Measurements from ENCODE around the gene MAP4. TPM values are rescaled to one million over a fixed set of nuclear protein-coding genes. Genes with fewer than 3 reads are reported as not detected.

Gene MAP4
- total RNA-seq, 1 experiment from 2014 or later, result 108 TPM

- Histone ChIP-seq H3K9me2 (replicated peaks; ENCODE audit: low read length) (no peaks in the 10 kb centered on the region), H3K36me3 (ENCODE audit: low read depth, low read length) (peaks cover 38% of the 10 kb centered on the region), H3K4me3 (ENCODE audit: low read length) (no peak overlapping the region), H3K4me1 (ENCODE audit: insufficient read depth, low read length) (no peaks in the 10 kb centered on the region), H3K27me3 (ENCODE audit: low read length) (no peaks in the 10 kb centered on the region), H3K79me2 (ENCODE audit: low read length) (no peaks in the 10 kb centered on the region), H3K27ac (ENCODE audit: low read length) (no peak overlapping the region), H3K9me3 (ENCODE audit: low read length) (no peaks in the 10 kb centered on the region), H4K20me1 (ENCODE audit: low read length) (no peaks in the 10 kb centered on the region), H3K4me2 (ENCODE audit: low read length) (no peak overlapping the region), H3K9ac (ENCODE audit: low read length) (no peak overlapping the region), H3F3A (ENCODE audit: low read length, unreplicated experiment) (peaks cover 4% of the 10 kb centered on the region), H2AFZ (ENCODE audit: low read length) (no peak overlapping the region)
- intact Hi-C loops (cut with micrococcal nuclease), result loop anchor here (5.0 kb wide), 1 partner anchor 299 kb away; no protein-coding TSS in a partner anchor
- POLR2A ChIA-PET (ENCODE audit: unreplicated experiment), result no interaction called here
- BruUV-seq (replicated peaks), result no TSS peak
- CTCF ChIA-PET, result no interaction called here
- no peak for TF ChIP-seq EZH2phosphoT487 (IDR thresholded peaks at IDR 0.05; ENCODE audit: borderline replicate concordance, low read length)
- TF ChIP-seq, protein P1, sequence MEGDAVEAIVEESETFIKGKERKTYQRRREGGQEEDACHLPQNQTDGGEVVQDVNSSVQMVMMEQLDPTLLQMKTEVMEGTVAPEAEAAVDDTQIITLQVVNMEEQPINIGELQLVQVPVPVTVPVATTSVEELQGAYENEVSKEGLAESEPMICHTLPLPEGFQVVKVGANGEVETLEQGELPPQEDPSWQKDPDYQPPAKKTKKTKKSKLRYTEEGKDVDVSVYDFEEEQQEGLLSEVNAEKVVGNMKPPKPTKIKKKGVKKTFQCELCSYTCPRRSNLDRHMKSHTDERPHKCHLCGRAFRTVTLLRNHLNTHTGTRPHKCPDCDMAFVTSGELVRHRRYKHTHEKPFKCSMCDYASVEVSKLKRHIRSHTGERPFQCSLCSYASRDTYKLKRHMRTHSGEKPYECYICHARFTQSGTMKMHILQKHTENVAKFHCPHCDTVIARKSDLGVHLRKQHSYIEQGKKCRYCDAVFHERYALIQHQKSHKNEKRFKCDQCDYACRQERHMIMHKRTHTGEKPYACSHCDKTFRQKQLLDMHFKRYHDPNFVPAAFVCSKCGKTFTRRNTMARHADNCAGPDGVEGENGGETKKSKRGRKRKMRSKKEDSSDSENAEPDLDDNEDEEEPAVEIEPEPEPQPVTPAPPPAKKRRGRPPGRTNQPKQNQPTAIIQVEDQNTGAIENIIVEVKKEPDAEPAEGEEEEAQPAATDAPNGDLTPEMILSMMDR (conservative IDR thresholded peaks at IDR 0.05; ENCODE audit: low read depth, low read length), result no peak
- TF ChIP-seq EZH2 (IDR thresholded peaks at IDR 0.05; ENCODE audit: low read length, unreplicated experiment), result no peak
- no peak for ATAC-seq
- DNase-seq, result no peak
These were observed 163.3 kb downstream of the MAP4 start for GRCh38 chr3:47852604-47853602.

- no peaks in the 10 kb centered on the region for H3K9me2 ChIP-seq (replicated peaks; ENCODE audit: low read length)
- intact Hi-C loops (cut with micrococcal nuclease), result loop anchor here (5.0 kb wide), 1 partner anchor 300 kb away; no protein-coding TSS in a partner anchor
- CTCF ChIA-PET, result no interaction called here
- H2AFZ ChIP-seq (ENCODE audit: low read length), result no peak overlapping the region
- TF ChIP-seq, protein P1 (conservative IDR thresholded peaks at IDR 0.05; ENCODE audit: low read depth, low read length), result no peak
- TF ChIP-seq EZH2phosphoT487 (IDR thresholded peaks at IDR 0.05; ENCODE audit: borderline replicate concordance, low read length) (no peak), EZH2 (IDR thresholded peaks at IDR 0.05; ENCODE audit: low read length, unreplicated experiment) (no peak)
- no peaks in the 10 kb centered on the region for H3K27me3 ChIP-seq (ENCODE audit: low read length)
- POLR2A ChIA-PET (ENCODE audit: unreplicated experiment), result no interaction called here
- no peak overlapping the region for H3K4me2 ChIP-seq (ENCODE audit: low read length)
- DNase-seq, result no peak
- H4K20me1 ChIP-seq (ENCODE audit: low read length), result no peaks in the 10 kb centered on the region
- H3K9ac ChIP-seq (ENCODE audit: low read length), result no peak overlapping the region
- H3K27ac ChIP-seq (ENCODE audit: low read length), result no peak overlapping the region
- BruUV-seq (replicated peaks), result TSS peak; percentile 49
- no peaks in the 10 kb centered on the region for H3K4me1 ChIP-seq (ENCODE audit: insufficient read depth, low read length)
- H3K4me3 ChIP-seq (ENCODE audit: low read length), result no peak overlapping the region
- H3K9me3 ChIP-seq (ENCODE audit: low read length), result no peaks in the 10 kb centered on the region
- H3K79me2 ChIP-seq (ENCODE audit: low read length), result no peaks in the 10 kb centered on the region
- ATAC-seq, result no peak
- H3F3A ChIP-seq (ENCODE audit: low read length, unreplicated experiment), result peaks cover 4% of the 10 kb centered on the region
- peaks cover 44% of the 10 kb centered on the region for H3K36me3 ChIP-seq (ENCODE audit: low read depth, low read length)
These were observed 164.2 kb downstream of the MAP4 start for GRCh38 chr3:47851888-47852603.

All from PC-3 (cell line).